Stimulated activated CD4-positive, alpha-beta T cell treated with anti-CD3 and anti-CD28 coated beads, Interleukin-1b, Interleukin-23, amount 100 ng/mL, for 4 hours (primary cell): Measurements from ENCODE around the gene ZNF665.
"Not testable (repeated sequence)": the region's sequence is repeated elsewhere in the genome, so short reads cannot be mapped to it uniquely, and the experiment has no call there.

ENCODE experiments used
- DNase-seq, 2 donors: peaks; one replicate each; pipeline ENCODE4 v3.0.0-alpha.2; 2020; ENCODE audit warnings: low read depth in 2 of 2

The ZNF665 gene

DNA sequence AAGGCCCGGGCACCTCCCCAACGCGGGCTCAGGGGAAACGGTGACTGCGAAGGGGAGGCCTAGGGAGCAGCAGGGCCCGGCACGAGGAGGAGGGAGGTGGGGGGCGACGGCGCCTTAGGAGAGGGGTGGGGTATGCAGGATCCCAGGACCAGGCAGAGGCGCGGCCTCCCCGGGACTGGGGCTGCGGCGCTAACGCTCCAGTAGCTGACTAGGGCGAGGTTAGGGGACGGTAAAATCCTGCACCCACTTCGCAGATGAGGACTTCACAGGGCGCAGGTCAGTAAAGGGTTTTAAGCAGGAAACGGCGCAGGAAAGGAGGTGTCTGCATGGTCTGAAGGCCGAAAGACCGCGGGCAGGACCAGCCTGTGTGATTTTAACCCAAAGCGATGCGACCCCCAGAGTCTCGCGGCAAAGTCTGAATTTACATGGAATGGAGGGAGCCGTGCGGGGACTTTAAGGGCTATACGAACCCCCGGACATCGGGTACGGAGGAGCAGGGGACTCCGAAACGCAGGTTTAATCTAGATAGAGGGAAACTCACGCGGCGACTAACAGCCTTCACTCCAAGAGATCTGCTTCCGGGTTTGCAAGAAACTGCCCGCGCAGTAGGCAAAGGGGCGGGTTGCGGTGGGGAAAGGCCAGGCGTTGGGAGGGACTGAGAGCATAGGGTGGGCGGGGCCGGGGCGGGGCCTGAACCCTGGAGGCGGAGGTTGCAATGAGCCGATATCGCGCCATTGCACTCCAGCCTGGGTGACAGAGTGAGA lies at the start of gene ZNF665:
TSS of gene ZNF665 (minus strand) at position 588 of the 764 bp plus-strand sequence. CDS start 10,460 bp downstream, outside the sequence.
- peak; percentile 57 to 58 for DNase-seq

DNA sequence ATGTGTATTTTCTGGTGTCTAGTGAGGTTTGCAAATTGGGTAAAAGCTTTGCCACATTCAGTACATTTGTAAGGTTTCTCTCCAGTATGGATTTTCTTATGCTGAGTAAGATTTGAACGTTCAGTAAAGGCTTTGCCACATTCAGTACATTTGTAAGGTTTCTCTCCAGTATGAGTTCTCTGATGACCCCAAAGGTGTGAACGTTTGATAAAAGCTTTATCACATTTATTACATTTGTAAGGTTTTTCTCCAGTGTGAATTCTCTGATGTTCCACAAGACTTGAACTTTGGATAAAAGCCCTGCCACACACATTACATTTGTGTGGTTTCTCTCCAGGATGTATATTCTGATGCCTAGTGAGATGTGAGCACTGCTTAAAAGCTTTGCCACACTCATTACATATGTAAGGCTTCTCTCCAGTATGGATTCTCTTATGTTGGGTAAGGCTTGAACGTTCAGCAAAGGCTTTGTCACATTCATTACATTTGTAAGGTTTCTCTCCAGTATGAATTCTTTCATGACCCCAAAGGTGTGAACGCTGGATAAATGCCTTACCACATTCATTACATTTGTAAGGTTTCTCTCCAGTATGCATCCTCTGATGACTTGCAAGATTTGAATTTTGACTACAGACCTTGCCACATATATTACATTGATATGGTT lies 44.1 kb upstream of the ZNF665 start:
- no peak for DNase-seq

DNA sequence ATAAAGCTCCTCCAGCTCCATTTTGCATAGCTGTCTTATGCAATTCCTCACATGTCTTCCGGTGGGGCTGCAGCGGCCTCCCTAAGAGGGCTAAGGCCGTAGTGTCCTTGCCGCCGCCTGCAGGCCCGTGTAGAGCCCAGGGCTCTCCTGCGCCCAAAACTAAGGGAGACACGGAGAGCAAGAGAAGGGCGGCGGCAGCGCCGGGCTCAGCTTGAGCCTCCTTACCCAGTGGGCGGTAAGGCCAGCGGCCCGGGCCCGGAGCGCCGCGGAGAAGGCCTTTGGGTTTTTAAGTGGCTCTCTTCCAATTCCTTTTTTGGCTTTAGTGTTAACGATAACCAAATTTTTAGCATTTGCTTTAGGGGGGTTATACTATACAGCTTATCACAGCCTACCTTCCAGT lies 31.4 kb upstream of the ZNF665 start:
- no peak for DNase-seq

DNA sequence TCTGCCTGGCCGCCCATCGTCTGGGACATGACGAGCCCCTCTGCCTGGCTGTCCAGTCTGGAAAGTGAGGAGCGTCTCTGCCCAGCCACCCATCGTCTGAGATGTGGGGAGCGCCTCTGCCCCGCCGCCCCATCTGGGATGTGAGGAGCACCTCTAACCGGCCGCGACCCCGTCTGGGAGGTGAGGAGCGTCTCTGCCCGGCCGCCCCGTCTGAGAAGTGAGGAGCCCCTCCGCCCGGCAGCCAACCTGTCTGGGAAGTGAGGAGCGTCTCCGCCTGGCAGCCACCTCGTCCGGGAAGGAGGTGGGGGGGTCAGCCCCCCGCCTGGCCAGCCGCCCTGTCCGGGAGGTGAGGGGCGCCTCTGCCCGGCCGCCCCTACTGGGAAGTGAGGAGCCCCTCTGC lies 29.6 kb upstream of the ZNF665 start:
- DNase-seq, result not testable (repeated sequence)

DNA sequence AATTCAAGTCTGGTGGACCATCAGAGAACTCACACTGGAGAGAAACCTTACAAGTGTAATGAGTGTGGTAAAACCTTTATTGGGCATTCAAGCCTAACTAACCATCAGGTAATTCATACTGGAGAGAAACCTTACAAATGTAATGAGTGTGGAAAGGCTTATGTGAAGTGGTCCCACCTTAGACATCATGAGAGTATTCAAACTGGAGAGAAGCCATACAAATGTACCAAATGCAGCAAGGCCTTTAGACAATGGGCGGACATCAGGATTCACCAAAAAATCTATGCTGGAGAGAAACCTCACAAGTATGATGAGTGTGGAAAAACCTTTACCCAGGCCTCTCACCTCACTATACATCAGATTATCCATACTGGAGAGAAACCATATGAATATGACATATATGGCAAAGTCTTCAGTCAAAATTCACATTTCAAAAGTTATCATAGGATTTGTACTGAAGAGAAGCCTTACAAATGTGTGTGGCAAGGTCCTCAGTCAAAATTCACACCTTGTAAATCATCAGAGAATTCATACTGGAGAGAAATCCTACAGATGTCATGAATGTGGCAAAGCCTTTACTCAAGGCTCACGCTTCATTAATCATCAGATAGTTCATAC lies 19.7 kb upstream of the ZNF665 start:
- DNase-seq, result no peak

DNA sequence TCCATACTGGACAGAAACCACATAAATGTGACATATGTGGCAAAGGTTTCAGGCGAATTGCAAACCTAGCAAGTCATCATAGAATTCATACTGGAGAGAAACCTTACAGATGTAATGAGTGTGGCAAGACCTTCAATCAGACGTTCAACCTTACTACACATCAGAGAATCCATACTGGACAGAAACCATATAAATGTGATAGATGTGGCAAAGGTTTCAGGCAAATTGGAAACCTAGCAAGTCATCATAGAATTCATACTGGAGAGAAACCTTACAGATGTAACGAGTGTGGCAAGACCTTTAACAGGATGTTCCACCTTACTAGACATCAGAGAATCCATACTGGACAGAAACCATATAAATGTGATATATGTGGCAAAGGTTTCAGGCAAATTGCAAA lies 18.4 kb upstream of the ZNF665 start:
- not testable (repeated sequence) for DNase-seq

DNA sequence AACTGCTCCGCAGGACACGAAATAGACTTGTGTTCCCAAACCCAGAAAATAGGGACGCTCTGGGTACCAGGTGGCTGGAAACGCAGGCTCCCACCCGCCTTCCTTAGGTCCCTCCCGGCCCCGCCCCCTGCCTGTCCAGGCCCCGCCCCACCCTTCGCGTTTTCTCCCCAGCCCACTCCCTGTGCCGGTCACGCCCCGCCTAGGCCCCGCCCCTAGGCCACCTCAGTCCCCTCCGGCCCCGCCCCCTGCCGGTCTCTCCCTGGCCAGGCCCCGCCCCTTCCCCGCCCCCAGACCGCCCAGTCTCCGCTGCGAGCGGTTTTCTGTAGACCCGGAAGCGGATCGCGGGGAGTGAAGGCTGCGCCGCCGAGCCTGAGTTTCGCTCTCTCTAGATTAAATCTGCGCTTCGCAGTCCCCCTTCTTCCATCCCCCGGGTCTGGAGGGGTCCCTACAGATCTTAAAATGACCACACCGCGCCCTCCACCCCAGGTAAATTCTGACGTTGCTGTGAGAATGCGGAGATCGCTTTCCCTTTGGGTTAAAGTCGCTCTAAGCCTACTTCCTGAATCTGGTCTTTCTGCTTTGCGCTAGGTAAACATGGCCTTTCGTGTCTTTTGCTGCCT lies 3.7 kb upstream of the ZNF665 start:
- DNase-seq, result peak; percentile 96 to 100

DNA sequence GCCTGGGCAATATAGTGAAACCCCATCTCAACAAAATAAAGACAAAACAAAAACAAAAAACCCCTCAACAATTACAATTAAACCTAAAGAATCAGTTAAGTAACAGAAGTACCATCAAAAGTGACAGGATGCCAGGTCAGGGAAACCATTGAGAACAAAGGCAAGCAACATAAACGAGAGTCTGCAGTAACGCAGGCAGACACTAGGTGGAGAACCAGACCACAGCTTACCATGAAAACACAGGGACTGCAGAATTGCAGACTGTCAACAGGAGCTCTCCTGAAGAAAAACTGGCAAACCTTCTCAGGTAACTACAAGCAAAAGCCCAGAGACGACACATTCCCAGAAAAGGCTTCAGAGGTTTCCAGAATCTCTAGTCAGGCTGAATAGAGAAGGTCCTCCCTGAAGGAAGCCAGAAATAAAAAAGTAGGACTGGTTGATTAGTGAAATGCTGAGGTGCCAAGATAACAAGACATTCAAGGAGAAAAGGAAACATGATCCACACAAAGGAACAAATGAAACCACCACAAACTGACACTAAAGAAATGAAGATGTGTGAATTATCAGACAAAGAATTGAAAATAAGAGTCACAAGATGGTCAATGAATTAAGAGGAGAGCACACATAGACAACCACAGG lies 2.2 kb upstream of the ZNF665 start:
- peak; percentile 48 to 58 for DNase-seq

DNA sequence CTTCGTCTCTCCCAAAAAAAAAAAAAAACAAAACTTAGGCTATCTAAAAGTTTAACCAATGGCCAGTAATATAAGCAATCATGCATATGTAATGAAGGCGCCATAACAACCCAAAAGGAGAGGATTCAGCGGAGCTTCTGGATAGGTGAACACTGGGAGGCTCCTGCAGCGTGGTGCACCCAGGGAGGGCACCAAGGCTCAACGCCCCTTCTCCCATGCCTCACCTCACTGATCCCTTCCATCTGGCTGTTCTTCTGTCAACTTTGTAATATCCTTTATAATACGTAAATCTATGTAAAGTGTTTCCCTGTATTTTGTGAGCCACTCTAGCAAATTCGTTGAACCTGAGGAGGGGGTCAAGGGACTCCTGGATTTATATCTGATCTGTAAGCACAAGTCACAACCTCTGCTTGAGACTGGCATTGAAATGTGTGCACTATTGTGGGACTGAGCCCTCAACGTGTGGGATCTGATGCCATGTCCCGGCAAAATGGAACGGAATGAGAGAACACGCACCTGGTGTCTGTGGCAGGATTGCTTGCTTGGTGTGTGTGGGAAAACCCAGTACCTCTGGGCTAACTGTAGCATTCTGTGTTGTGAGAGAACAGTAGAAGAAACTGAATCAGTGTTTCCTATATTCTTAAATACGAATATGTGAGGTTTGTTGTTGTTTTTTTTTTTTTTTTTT lies 521 bp upstream of the ZNF665 start:
- no peak for DNase-seq

DNA sequence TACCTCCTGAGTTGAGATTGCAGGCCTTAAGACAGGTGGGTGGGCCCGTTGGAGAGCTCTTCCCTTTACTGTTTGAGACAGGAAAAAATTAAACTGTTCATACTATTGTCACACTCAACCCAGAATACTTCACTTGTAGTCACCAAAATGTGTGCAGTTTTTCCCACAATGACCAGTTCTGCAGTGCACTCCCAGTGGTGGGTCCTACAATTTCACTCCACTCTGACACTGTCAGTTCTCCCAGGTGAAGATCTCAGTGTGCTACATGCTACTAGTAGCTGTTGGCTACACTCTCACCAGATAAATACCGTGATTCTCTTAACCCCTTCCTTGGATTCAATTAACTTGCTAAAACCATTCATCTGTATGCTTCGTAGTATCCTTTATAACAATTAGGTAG lies 2.9 kb downstream of the ZNF665 start:
- no peak for DNase-seq

DNA sequence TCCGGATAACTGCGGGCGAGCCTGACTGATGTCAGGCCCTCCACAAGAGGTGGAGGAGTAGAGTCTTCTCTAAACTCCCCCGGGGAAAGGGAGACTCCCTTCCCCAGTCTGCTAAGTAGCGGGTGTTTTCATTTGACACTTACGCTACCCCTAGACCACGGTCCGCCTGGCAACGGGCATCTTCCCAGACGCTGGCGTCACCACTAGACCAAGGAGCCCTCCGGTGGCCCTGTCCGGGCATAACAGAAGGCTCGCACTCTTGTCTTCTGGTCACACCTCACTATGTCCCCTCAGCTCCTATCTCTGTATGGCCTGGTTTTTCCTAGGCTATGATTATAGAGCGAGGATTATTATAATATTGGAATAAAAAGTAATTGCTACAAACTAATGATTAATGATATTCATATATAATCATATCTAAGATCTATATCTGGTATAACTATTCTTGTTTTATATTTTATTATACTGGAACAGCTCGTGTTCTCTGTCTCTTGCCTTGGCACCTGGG lies 3.4 kb downstream of the ZNF665 start:
- not testable (repeated sequence) for DNase-seq

DNA sequence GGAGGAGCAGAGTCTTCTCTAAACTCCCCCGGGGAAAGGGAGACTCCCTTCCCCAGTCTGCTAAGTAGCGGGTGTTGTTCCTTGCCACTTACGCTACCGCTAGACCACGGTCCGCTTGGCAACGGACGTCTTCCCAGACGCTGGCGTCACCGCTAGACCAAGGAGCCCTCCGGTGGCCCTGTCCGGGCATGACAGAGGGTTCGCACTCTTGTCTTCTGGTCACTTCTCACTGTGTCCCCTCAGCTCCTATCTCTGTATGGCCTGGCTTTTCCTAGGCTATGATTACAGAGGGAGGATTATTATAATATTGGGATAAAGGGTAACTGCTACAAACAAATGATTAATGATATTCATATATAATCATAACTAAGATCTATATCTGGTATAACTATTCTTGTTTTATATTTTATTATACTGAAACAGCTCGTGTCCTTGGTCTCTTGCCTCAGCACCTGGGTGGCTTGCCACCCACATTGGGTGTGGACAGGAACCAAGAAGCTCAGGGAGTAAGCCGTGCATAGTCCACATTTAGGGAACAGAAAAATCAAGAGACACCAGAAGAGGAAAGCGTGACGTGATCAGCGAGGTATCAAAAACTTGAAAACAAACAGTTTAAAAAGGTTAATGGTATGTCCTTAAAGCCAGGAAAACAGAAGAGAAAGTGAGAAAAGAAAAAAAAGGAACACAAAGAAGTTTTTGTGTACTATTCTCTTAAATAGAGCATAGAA lies 7.8 kb downstream of the ZNF665 start:
- DNase-seq, result not testable (repeated sequence)

DNA sequence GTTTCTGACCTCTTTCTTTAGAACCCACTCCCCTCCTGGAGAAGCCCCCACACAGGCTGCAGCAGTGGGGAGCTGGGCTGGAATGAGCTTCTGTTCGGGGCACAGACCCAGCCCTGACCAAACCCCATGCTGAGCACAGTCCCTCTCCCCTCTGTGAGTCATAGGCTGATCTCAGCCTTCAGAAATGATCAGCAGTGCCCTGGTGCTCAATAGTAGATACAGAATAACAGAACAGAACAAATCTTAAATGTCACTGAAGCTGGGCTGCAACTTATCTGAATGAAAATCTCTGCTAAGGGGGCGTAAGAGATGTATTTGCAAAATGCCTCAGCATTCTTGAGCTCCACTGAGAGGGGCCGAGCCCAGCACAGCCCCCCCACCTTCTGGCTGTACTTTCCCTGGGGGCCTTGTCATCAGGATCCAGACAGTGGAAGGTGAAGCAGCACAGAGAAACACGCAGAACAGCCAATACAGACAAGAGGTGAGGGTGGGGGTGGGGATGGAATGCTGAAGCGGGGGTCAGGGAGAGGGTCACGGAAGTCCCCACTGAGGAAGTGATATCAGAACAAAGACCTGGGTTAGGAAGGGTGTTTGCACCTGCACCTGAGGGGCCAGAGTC lies 9.9 kb downstream of the ZNF665 start:
- no peak for DNase-seq

DNA sequence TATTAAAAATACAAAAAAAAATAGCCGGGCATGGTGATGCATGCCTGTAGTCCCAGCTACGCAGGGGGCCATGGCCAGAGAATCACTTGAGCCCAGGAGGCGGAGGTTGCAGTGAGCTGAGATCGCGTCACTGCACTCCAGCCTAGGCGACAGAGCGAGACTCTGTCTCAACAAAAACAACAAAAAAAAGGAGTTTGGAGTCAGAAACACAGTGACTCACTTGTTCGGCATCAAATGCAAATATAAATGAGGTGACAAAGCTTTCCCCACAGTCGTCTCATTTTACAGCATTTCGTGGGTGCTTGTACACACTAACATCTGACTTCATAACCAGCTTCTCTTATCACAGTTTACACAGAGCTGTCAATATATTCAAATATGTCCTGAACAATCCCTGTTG lies 11.0 kb downstream of the ZNF665 start:
- DNase-seq, result no peak

DNA sequence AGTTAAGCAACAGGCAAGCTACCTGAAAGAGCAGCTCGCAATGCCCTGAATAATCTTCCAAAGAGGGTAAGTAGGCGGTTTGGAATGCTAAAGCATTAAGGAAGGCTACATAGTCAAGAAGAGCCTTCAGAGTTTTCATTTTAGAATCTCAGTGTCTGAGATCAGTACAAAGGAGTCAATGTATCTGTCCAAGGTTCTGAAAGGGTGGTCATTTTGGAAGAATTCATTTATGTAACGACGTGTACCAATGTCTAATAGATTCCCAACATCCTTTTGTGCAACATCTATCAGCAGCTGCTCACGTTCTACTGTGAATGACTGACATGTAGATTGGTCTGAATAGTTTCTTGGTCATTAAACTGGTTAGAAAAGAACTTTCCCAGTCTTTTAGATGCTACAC lies 15.2 kb downstream of the ZNF665 start:
- DNase-seq, result no peak

DNA sequence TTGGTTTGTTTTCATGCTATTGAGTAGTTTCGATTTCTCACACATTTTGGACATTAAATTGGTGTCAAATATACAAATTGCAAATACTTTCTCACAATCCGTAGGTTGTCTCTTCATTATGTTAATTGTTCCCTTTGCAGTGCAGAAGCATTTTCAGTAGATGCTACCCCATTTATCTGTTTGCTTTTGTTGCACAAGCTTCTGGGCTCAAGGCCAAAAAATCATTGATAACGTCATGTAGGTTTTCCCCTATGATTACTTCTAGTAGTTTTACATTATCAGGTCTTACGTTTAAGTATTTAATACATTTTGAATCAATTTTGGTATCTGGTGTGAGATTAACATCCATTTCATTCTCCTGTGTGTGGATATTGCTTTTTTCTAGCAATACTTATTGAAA lies 20.3 kb downstream of the ZNF665 start:
- DNase-seq, result no peak

DNA sequence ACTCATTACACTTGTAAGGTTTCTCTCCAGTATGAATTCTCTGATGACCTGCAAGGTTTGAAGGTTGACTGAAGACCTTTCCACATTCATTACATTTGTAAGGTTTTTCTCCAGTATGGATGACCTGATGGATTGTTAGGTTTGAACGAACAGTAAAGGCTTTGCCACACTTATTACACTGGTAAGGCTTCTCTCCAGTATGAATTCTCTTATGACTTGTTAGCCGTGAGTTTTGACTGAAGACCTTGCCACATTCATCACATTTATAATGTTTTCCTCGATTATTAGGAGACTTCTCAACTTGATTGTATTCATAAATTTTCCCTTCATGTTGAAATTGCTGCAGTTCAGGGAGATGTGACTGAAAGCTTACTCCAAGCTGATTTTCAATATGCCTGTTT lies 27.5 kb downstream of the ZNF665 start:
- DNase-seq, result no peak

DNA sequence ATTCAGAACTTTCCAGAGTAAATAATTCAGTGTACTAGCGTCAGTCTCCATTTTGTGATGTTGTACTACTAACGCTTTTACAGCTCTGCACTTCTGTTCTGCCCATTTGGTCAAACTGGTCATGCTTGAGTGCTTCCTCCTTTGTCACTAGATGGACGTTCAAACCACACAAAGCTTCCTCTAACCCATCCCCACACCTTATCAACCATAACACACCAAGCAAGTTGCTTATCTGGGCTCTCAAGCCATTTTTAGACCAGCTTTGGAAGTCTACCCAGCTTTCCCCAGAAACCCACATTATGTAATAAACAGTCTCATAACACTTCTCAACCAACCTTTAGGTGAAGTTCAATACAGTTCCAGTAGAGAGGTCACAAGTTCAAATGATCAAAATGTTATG lies 32.0 kb downstream of the ZNF665 start:
- DNase-seq, result no peak

DNA sequence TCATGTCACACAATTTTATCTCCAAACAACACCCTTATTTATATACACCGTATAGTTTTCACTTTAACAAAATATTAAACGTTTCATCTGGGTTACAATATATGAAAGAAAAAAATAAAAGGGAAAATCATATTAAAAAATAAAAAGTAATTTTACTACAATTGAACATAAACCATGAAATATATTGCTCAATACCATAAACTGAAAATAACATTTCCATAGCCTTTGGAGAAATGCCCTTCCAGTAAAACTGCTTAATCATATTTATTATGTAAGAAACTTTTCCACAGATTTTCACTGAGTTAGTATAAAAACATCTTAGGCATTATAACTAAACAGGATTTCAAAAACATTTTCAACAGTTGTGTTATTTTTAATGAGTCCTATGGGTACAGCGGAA lies 32.8 kb downstream of the ZNF665 start:
- DNase-seq, result no peak

DNA sequence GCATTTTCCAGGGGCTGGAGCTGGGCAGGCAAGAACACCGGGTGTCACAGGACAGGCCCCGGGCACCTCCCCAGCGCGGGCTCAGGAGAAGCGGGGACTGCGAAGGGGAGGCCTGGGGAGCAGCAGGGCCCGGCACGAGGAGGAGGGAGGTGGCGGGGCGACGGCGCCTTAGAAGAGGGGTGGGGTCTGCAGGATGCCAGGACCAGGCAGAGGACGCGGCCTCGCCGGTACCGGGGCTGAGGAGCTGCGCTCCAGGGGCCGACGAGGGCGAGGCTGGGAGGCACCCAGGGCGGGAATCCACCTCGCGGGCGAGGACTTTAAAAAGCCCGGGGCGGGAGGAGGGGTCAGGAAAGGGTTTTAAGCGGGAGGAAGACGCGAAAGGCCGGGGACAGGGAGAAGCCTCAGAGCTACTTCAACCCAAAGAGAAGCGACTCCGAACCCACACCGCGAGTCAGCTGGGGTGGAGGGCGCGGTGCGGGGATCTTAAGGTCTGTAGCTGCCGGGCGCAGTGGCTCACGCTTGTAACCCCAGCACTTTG lies 35.0 kb downstream of the ZNF665 start:
- DNase-seq, result peak in 1 of 2 donors; percentile 25
